IMR-90 (cell line): ENCODE results near the gene ABCC4. TPM values are rescaled to one million over a fixed set of nuclear protein-coding genes. Genes with fewer than 3 reads are reported as not detected.

ENCODE experiments used
- ATAC-seq: fragments of 200-7000 bp; cut with Tn5 transposase; 2 replicates; pipeline ENCODE4 v1.9.1; 2020; ENCODE audit warnings: low read depth, mild to moderate bottlenecking, moderate library complexity
- BruUV-seq: library from RNA; stranded (reverse); fragments of 400-500 nt; replicated peaks from 2 replicates; lab custom pipeline; 2021; lab: Mats Ljungman, UMichigan
- CTCF ChIA-PET: fragments of 300-600 bp; formaldehyde crosslinking; extraction: SDS; loops from one replicate; lab custom pipeline; 2021; ENCODE audit warnings: antibody characterized with exemption; lab: Yijun Ruan, JAX
- POLR2A ChIA-PET: fragments of 300-600 bp; sonication (Branson Sonifier 250); formaldehyde crosslinking; loops from one replicate; lab custom pipeline; 2022; ENCODE audit warnings: antibody characterized with exemption; ENCODE audit not compliant: unreplicated experiment; lab: Charles Lee
- DNase-seq: peaks from one replicate; pipeline ENCODE4 v3.0.0; 2013
- H2AFZ ChIP-seq: replicated peaks from 2 replicates; pipeline ENCODE3; 2013; ENCODE audit warnings: low read length, mild to moderate bottlenecking; ENCODE audit not compliant: poor library complexity
- H2AK5ac ChIP-seq: 2 replicates; pipeline ENCODE4 v1.6.1; 2013; ENCODE audit warnings: low read depth, low read length, inconsistent platforms
- H2AK9ac ChIP-seq: replicated peaks from 2 replicates; pipeline ENCODE3; 2013; ENCODE audit warnings: mild to moderate bottlenecking, low read depth, low read length, moderate library complexity; ENCODE audit not compliant: poor library complexity
- H2BK120ac ChIP-seq: 2 replicates; pipeline ENCODE4 v1.6.1; 2013; ENCODE audit warnings: low read depth, low read length, inconsistent platforms
- H2BK15ac ChIP-seq: 3 replicates; pipeline ENCODE4 v1.6.1; 2013; ENCODE audit warnings: low read depth, low read length, inconsistent platforms
- H2BK20ac ChIP-seq: 2 replicates; pipeline ENCODE4 v1.6.1; 2013; ENCODE audit warnings: low read depth, mild to moderate bottlenecking, inconsistent platforms, low read length, moderate library complexity
- H2BK5ac ChIP-seq: 2 replicates; pipeline ENCODE4 v1.6.1; 2013; ENCODE audit warnings: mild to moderate bottlenecking, low read depth, low read length, inconsistent platforms; ENCODE audit not compliant: poor library complexity, severe bottlenecking
- H3K14ac ChIP-seq: replicated peaks from 2 replicates; pipeline ENCODE4 v1.6.1; 2013; ENCODE audit warnings: low read depth, low read length, inconsistent platforms
- H3K18ac ChIP-seq: 2 replicates; pipeline ENCODE4 v1.6.1; 2013; ENCODE audit warnings: low read depth, low read length, control low read depth
- H3K23ac ChIP-seq: 2 replicates; pipeline ENCODE4 v1.6.1; 2013; ENCODE audit warnings: low read depth, low read length, inconsistent platforms
- H3K27ac ChIP-seq: 2 replicates; pipeline ENCODE4 v1.5.1; 2013; ENCODE audit warnings: mild to moderate bottlenecking, control low read depth, low read length; ENCODE audit not compliant: insufficient read depth
- H3K27me3 ChIP-seq: 2 replicates; pipeline ENCODE4 v1.6.1; 2013; ENCODE audit warnings: low read length; ENCODE audit not compliant: control insufficient read depth, insufficient read depth
- H3K36me3 ChIP-seq: 2 replicates; pipeline ENCODE4 v1.6.1; 2013; ENCODE audit warnings: low read length, mixed read lengths; ENCODE audit not compliant: control insufficient read depth, insufficient read depth
- H3K4ac ChIP-seq: 2 replicates; pipeline ENCODE4 v1.6.1; 2013; ENCODE audit warnings: low read depth, low read length, inconsistent platforms
- H3K4me1 ChIP-seq: 2 replicates; pipeline ENCODE4 v1.6.1; 2013; ENCODE audit warnings: low read length, mixed read lengths; ENCODE audit not compliant: control insufficient read depth, insufficient read depth
- H3K4me2 ChIP-seq: 2 replicates; pipeline ENCODE4 v1.6.1; 2013; ENCODE audit warnings: low read depth, mild to moderate bottlenecking, control low read depth, low read length, moderate library complexity
- H3K4me3 ChIP-seq: 2 replicates; pipeline ENCODE4 v1.5.1; 2013; ENCODE audit warnings: low read depth, mild to moderate bottlenecking, control low read depth, low read length, moderate library complexity; ENCODE audit not compliant: insufficient read depth
- H3K56ac ChIP-seq: 2 replicates; pipeline ENCODE4 v1.6.1; 2013; ENCODE audit warnings: low read length, inconsistent platforms; ENCODE audit not compliant: insufficient read depth; ENCODE audit errors: extremely low read depth
- H3K79me1 ChIP-seq, 2 experiments: 2 replicates each; pipeline ENCODE4 v1.6.1; 2013; ENCODE audit warnings: low read length in 2 of 2, inconsistent platforms in 1 of 2, low read depth in 1 of 2
- H3K9ac ChIP-seq: 2 replicates; pipeline ENCODE4 v1.6.1; 2013; ENCODE audit warnings: low read depth, low read length, control low read depth
- H3K9me1 ChIP-seq: 2 replicates; pipeline ENCODE4 v1.6.1; 2013; ENCODE audit warnings: low read length, inconsistent platforms; ENCODE audit not compliant: insufficient read depth
- H3K9me3 ChIP-seq: 2 replicates; pipeline ENCODE4 v1.6.1; 2013; ENCODE audit warnings: low read length; ENCODE audit not compliant: control insufficient read depth, insufficient read depth
- H4K20me1 ChIP-seq: 2 replicates; pipeline ENCODE4 v1.6.1; 2013; ENCODE audit warnings: low read length, inconsistent platforms; ENCODE audit not compliant: insufficient read depth
- H4K5ac ChIP-seq: 2 replicates; pipeline ENCODE4 v1.6.1; 2013; ENCODE audit warnings: mild to moderate bottlenecking, low read depth, low read length, control low read depth
- H4K8ac ChIP-seq, 2 experiments: 2 replicates each; pipeline ENCODE4 v1.6.1; 2013; ENCODE audit warnings: low read depth in 2 of 2, low read length in 2 of 2, control low read depth in 1 of 2, inconsistent platforms in 1 of 2
- H4K91ac ChIP-seq: 2 replicates; pipeline ENCODE4 v1.6.1; 2013; ENCODE audit warnings: low read depth, low read length, inconsistent platforms; ENCODE audit not compliant: insufficient read depth
- BHLHE40 ChIP-seq: fragments of 150-350 bp; IDR thresholded peaks from 2 replicates; pipeline ENCODE4 v1.6.1; 2016; ENCODE audit warnings: mild to moderate bottlenecking, low read depth, low read length
- CEBPB ChIP-seq: IDR thresholded peaks from 2 replicates; pipeline ENCODE4 v1.6.1; 2012; ENCODE audit warnings: low read depth, low read length, improper control_type of control experiment
- CHD1 ChIP-seq: IDR thresholded peaks from 2 replicates; pipeline ENCODE4 v1.6.1; 2012; ENCODE audit warnings: low read depth, low read length, improper control_type of control experiment
- FOS ChIP-seq: fragments of 150-350 bp; IDR thresholded peaks from 2 replicates; pipeline ENCODE4 v1.6.1; 2016; ENCODE audit warnings: low read depth, low read length
- MAFK ChIP-seq: IDR thresholded peaks from 2 replicates; pipeline ENCODE4 v1.6.1; 2012; ENCODE audit warnings: low read depth, low read length, improper control_type of control experiment
- MAZ ChIP-seq: IDR thresholded peaks from 2 replicates; pipeline ENCODE4 v1.6.1; 2012; ENCODE audit warnings: low read depth, mild to moderate bottlenecking, low read length, improper control_type of control experiment, moderate library complexity, borderline replicate concordance
- MXI1 ChIP-seq: IDR thresholded peaks from 2 replicates; pipeline ENCODE4 v1.6.1; 2012; ENCODE audit warnings: low read depth, mild to moderate bottlenecking, low read length, moderate library complexity, borderline replicate concordance
- NFE2L2 ChIP-seq: fragments of 150-350 bp; IDR thresholded peaks from 2 replicates; pipeline ENCODE4 v1.6.1; 2016; ENCODE audit warnings: low read depth, mild to moderate bottlenecking, low read length
- RAD21 ChIP-seq: IDR thresholded peaks from 2 replicates; pipeline ENCODE4 v1.6.1; 2012; ENCODE audit warnings: low read length, improper control_type of control experiment
- RCOR1 ChIP-seq: IDR thresholded peaks from 2 replicates; pipeline ENCODE4 v1.6.1; 2012; ENCODE audit warnings: mild to moderate bottlenecking, low read length, improper control_type of control experiment; ENCODE audit not compliant: insufficient replicate concordance
- RFX5 ChIP-seq: IDR thresholded peaks from 2 replicates; pipeline ENCODE4 v1.8.0; 2012; ENCODE audit warnings: low read depth, mild to moderate bottlenecking, low read length, moderate library complexity
- SMC3 ChIP-seq: fragments of 150-350 bp; IDR thresholded peaks from 2 replicates; pipeline ENCODE4 v1.6.1; 2016; ENCODE audit warnings: low read depth, mild to moderate bottlenecking, antibody characterized with exemption, low read length, moderate library complexity
- WGBS, 2 experiments: methylation state at CpG; one replicate each; pipeline versions ENCODE4 v1.1.5 to v1.1.7; 2013; ENCODE audit warnings: missing lambda C conversion rate in 2 of 2; ENCODE audit not compliant: insufficient read length in 1 of 2; ENCODE audit errors: extremely low coverage in 2 of 2; 5-methylcytosine and 5-hydroxymethylcytosine counted together
- dilution Hi-C: fragments of 300-500 bp; cut with HindIII; formaldehyde crosslinking; loops from one replicate; pipeline ENCODE4 v1.14.3; 2018; ENCODE audit warnings: low sequenced_read_pairs; ENCODE audit not compliant: unreplicated experiment
- in situ Hi-C: fragments of 300-500 bp; cut with MboI; formaldehyde crosslinking; loops from 3 replicates; pipeline ENCODE4 v1.14.3; 2019; ENCODE audit warnings: low sequenced_read_pairs, inconsistent platforms, mixed read lengths
- intact Hi-C: fragments of 100-400 bp; cut with micrococcal nuclease; formaldehyde crosslinking; loops from 2 replicates; pipeline ENCODE4 v1.10.0; 2022
- polyA plus RNA-seq, 3 experiments: library from polyadenylated mRNA; depleted of rRNA; stranded (reverse); fragments of >200 nt; gene quantifications; 2 replicates each; pipeline ENCODE4 v1.2.3, GENCODE V29; 2012; ENCODE audit warnings: low replicate concordance in 1 of 3
- total RNA-seq: library from RNA; depleted of rRNA; stranded (reverse); fragments of >200 nt; gene quantifications from 2 replicates; pipeline ENCODE4 v1.2.3, GENCODE V29; 2012
- TF ChIP-seq, protein P1 (sequence below): fragments of 150-350 bp; IDR thresholded peaks from 2 replicates; pipeline ENCODE4 v1.6.1; 2017; ENCODE audit warnings: mild to moderate bottlenecking, antibody characterized with exemption, low read length, low read depth
- TF ChIP-seq, protein P2 (sequence below): conservative IDR thresholded peaks from 2 replicates; pipeline ENCODE4 v1.5.1; 2012; ENCODE audit warnings: mild to moderate bottlenecking, low read depth, low read length, improper control_type of control experiment

Gene ABCC4
- total and polyA plus RNA-seq, 2 of the 4 experiments (the other 2 are of a cell fraction) = 16.6 to 41.4 TPM

DNA sequence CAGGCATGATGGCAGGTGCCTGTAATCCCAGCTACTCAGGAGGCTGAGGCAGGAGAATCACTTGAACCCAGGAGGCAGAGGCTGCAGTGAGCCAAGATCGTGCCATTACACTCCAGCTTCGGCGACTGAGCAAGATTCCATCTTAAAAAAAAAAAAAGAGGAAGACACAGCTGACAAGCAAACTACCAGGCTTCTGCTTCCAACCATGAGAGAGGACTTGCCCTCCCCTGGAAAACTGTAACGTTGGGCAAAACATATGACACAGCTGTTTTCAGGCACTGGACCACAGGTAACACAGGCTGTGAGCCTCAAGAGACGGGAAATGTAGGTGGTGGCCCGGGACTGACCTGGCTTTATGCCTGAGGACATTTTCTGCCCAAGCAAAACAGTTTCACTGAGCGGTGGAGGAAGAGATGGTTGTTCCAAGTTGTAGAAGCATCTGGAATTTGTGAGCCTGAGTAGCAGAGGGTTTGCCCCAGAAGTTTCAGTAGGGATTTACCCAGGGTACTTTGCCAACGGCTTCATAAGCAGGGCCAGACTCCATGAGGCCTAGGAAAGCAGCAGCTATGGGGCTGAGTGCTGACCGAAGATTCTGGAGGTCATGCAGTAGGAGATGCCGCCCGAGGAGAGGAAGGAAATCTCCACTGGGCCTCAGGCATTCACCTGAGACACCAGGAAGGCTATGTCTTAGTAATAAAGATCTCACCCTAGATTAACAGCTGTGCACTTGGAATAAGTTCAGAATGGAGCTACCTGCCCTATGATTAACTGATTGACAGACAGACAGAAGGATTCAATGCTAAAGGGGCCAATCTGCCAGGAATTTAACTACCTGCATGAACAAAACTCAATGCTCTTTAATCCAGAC lies 88.0 kb downstream of the ABCC4 start (continued):
- no peak for TF ChIP-seq SMC3

DNA sequence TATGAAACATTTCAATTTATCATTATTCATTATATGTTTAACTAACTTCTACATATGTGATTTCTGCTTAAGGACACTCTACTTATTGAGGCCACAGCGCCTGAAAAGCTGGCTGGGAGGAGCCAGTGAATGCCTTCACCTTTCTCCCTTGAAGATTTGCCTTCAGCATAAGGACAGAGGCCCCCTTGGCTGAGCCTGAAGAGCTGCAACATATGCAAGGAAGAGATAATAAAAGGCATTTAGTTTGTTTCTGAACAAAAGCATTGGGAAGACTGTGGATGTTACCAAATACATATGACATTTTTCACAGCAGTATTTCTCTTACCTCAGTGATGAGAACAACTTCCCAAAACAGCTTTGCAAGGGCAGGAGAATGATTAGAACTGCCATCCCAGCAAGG lies 92.1 kb downstream of the ABCC4 start:
- H3K14ac ChIP-seq = no peak overlapping the region
- no peak overlapping the region for H3K4ac ChIP-seq
- H4K5ac ChIP-seq = no peak overlapping the region
- no peak overlapping the region for H2BK20ac ChIP-seq
- CTCF ChIA-PET = interaction anchor here (1.0 kb wide), 1 partner anchor 17 kb away, joined by 12 read pairs; no protein-coding TSS in a partner anchor
- H2BK15ac ChIP-seq = no peak overlapping the region
- no peaks in the 10 kb centered on the region for H4K20me1 ChIP-seq
- H4K91ac ChIP-seq = no peak overlapping the region
- no peak overlapping the region for H3K4me3 ChIP-seq
- H2BK120ac ChIP-seq = no peak overlapping the region
- peaks cover 26 to 62% of the 10 kb centered on the region in 2 experiments for H3K79me1 ChIP-seq
- POLR2A ChIA-PET = no interaction called here
- H3K27me3 ChIP-seq = no peaks in the 10 kb centered on the region
- no peak overlapping the region for H2BK5ac ChIP-seq
- WGBS, 2 experiments = no CpG with 5 or more reads among the region's 1 CpG
- H3K36me3 ChIP-seq = peaks cover 60% of the 10 kb centered on the region
- no peak overlapping the region for H2AK9ac ChIP-seq
- no peak overlapping the region for H3K9ac ChIP-seq
- no peak overlapping the region for H3K27ac ChIP-seq
- DNase-seq (no peak), ATAC-seq (no peak)
- intact Hi-C loops = no loop called here
- no TSS peak for BruUV-seq
- no peak overlapping the region for H2AK5ac ChIP-seq
- no peak overlapping the region for H3K4me2 ChIP-seq
- no peak overlapping the region for H3K56ac ChIP-seq
- H3K9me3 ChIP-seq = no peaks in the 10 kb centered on the region
- in situ Hi-C loops = no loop called here
- H3K9me1 ChIP-seq = peaks cover 12% of the 10 kb centered on the region
- H2AFZ ChIP-seq = no peak overlapping the region
- no peak overlapping the region for H3K23ac ChIP-seq
- no peak overlapping the region for H3K18ac ChIP-seq
- H4K8ac ChIP-seq = no peak overlapping the region
- dilution Hi-C loops = no loop called here
- no peaks in the 10 kb centered on the region for H3K4me1 ChIP-seq
- TF ChIP-seq MAZ = no peak
- no peak for TF ChIP-seq CEBPB
- no peak for TF ChIP-seq MAFK
- no peak for TF ChIP-seq NFE2L2
- TF ChIP-seq, protein P1, sequence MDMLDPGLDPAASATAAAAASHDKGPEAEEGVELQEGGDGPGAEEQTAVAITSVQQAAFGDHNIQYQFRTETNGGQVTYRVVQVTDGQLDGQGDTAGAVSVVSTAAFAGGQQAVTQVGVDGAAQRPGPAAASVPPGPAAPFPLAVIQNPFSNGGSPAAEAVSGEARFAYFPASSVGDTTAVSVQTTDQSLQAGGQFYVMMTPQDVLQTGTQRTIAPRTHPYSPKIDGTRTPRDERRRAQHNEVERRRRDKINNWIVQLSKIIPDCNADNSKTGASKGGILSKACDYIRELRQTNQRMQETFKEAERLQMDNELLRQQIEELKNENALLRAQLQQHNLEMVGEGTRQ = no peak
- no peak for TF ChIP-seq RFX5
- TF ChIP-seq BHLHE40 = no peak
- no peak for TF ChIP-seq RCOR1
- TF ChIP-seq CHD1 = no peak
- TF ChIP-seq, protein P2, sequence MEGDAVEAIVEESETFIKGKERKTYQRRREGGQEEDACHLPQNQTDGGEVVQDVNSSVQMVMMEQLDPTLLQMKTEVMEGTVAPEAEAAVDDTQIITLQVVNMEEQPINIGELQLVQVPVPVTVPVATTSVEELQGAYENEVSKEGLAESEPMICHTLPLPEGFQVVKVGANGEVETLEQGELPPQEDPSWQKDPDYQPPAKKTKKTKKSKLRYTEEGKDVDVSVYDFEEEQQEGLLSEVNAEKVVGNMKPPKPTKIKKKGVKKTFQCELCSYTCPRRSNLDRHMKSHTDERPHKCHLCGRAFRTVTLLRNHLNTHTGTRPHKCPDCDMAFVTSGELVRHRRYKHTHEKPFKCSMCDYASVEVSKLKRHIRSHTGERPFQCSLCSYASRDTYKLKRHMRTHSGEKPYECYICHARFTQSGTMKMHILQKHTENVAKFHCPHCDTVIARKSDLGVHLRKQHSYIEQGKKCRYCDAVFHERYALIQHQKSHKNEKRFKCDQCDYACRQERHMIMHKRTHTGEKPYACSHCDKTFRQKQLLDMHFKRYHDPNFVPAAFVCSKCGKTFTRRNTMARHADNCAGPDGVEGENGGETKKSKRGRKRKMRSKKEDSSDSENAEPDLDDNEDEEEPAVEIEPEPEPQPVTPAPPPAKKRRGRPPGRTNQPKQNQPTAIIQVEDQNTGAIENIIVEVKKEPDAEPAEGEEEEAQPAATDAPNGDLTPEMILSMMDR = no peak
- no peak for TF ChIP-seq FOS
- TF ChIP-seq RAD21 = no peak
- TF ChIP-seq SMC3 = no peak
- TF ChIP-seq MXI1 = no peak
